HG02884 (cell line): Measurements from ENCODE around the gene CAMTA1.

Experiments used
- ATAC-seq: cut with Tn5 transposase; IDR thresholded peaks from one replicate; pipeline ENCODE4 v1.9.1; 2021; ENCODE audit warnings: mild to moderate bottlenecking, moderate library complexity; ENCODE audit not compliant: unreplicated experiment

Gene CAMTA1

DNA sequence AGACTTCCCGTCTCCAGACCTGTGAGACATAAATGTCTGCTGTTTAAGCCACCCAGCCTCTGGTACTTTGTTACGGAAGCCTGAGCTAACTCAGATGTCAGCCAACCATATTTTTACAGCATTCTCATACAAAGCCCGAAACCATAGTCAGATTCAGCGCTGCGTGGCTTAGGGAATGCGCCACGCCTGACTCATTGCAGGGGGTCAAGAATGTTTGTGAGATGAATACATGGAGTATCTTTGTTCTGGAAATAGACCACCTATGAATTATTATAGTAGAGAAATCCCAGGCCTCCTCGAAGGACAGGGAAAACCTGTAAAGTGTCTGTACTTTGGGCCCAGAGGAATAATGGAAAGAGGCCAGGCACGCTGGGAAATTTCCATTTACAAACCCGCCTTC is 434.8 kb downstream of the CAMTA1 start:
- no peak for ATAC-seq

DNA sequence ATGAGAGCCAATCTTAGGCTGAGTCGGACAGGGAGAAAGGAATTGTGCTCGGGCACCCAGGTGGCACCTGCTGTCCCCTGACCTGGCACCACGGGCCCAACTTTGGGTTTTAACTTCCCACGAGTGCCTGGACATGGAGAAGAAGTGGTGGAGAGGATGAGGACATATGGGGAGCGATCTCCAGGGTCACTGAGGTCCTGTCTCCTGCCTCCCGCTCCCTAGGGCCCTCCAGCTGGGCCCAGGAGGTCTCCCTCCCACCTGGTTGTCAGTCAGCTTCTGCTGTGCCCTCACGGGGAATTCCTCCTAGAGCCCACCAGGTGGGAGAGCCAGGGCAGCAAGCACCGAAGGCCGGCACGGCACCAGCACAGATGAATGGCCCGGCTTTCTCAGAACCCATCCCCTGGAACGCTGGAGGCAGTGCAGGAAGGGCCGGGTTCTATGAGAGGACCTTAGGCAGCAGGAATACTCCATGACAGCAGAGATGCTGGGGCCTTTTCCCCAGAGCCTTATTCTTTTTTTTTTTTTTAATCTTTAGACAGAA is 435.5 kb downstream of the CAMTA1 start:
- no peak for ATAC-seq

DNA sequence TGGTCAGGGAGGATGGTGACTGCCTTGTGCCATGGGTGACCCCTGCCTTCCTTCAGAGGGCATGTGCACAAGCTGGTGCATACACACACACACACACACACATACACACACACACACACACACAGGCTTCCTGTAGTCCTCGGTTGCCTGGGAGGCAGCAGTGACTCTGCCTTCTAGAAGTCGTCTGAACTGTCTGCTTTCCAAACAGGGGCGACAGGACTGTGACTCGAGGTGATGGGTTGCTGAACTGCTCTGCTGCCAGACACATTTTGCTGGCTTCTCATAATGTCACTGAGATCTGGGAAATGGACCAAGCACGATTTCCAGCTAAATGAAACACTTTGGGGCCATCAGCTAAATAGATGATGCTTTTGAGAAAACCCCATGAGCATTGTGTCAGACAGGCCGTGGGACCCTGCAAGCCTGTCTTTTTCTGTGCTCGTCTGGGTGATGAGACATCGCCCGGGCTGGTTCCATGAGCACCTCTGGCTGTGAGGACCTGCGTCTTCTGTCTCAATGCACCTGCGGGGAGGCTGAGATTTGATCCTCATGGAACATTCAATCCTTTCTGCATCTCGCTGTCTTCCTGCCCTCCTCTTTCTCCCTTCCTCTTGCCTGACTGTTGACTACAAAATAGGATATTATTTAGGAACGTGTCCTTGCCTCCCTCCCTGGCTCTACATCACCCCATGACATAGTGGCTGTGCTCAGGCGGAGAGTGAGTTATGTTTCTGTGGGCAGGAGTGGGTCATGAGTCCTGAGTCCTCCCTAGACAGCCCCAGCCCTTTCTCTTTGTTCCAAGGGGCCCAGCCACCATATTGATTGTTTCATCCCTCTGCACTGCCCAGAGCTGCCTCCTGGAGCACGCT is 436.8 kb downstream of the CAMTA1 start:
- ATAC-seq, result no peak

DNA sequence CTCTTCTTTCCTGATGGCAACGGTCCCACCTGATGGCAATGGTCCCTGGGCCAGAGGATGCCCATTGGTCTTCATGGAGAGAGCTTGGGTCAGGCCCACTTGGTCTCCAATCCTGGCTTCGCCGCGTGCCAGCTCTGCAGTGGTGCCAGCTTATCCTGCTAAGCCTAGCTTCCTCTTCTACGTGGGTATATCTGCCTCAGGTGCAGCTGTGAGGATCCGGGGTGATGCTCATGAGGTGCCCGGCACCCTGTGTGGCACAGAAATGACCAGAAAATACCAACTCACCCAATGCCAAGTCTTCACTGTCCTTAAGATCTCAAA is 437.4 kb downstream of the CAMTA1 start:
- ATAC-seq, result no peak

DNA sequence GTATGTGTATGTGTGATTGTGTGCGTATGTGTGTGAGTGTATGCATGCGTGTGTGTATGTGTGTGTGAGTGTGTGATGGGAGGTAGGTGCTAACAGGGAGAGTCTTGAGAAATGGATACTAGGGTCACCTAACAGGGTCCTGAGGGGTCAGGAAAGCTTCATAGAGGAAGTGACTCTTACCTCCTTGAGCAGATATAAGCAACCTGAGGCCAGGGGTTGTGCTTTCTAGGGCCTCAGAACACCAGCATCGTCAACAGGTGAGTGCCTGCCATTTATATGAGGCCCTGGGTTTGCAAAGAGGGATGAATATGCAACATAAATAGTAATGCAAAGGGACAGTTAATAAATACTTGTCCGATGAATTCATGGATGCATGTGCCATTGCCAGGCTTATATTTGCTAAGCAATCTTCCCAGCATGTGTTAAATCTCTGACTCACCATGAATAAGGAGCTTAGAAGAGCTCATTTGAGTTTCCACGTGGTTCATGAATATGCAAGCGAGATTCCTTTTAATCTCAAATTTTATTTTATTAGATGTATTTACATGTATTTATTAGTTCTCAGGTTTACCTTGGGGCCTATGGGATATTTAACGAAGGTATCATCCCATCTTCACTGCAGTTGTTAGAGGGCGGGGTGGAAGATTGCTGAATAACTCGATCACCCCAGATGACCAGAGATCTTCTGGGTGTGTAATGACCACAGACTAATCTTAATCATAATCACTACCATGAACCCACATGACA is 438.3 kb downstream of the CAMTA1 start:
- no peak for ATAC-seq

DNA sequence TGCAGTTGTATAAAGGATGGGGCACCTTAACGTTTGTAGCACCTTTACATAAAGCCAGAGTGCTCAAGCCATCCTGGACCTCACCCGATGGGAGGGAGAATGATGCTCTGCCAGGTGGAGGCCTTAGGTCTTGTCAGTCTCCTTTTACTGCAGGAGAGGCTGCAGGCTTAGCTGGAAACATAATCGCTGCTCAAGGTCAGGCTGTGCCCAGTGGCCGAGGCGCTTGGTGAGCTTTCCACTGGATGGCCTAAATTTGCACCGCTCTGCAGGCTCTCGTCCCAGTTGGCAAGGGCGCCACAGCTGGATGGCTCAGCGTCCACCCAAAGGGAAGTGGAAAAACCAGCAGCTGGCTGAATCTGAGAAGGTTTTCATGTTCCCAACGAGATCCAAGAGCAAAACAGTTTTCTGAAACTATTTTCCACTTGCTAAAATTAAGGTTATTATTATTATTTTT is 438.9 kb downstream of the CAMTA1 start:
- no peak for ATAC-seq

DNA sequence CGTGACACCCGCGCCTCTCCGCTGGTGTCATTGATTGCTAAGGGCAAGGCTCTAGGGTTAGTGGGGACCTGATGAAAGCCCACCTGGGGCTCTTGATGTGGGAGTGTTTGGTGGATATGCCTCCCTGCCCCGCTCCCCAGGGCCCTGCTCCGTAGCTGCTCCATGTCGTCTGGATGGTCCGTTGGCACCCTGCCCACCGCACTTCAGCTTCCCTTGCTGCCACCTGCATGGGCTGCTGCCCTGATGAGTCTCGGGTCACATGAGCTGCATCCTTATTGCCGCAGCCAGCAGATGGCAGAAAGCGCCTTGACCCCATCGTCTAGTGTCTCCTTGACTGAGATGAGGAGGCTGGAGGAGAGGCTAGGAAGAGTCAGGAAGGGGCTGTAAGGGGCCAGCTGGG is 439.4 kb downstream of the CAMTA1 start:
- ATAC-seq, result no peak

DNA sequence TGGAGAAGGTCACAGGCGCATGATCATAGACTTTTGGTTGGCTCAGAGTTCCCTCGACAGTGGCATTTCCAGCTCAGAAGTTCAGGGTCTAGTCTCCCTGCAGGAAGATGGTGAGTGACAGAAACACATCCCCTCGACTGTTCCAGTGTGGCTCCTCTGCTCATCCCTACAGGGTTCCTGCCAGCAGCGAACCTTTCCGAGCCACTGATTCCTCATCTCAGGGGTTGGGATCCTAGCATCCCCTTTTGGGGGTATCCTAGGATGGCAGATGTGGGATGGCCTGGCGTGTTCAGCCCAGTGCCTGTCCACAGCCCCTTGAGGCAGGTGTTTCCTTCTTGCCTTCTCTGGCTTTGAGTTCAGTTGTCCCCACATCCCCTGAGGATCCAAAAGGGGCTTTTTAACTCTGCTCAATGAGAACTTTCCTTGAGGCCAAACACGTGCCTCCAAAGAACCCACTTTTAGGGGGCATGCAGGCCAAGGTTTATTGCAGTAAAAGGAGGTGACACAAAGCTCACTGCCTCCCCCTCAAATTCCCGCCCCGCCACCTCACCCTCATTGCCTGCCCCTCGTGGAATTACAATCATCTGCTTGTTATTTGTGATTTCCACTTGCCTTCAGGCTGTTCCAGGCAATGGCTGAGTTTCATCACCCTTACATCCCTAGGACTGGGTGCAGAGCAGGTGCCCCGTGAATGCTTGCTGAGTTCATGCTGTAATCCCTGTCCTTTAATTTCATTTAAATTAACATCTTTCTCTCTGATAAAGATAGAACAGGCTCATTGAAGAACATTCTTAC is 440.7 kb downstream of the CAMTA1 start:
- no peak for ATAC-seq

DNA sequence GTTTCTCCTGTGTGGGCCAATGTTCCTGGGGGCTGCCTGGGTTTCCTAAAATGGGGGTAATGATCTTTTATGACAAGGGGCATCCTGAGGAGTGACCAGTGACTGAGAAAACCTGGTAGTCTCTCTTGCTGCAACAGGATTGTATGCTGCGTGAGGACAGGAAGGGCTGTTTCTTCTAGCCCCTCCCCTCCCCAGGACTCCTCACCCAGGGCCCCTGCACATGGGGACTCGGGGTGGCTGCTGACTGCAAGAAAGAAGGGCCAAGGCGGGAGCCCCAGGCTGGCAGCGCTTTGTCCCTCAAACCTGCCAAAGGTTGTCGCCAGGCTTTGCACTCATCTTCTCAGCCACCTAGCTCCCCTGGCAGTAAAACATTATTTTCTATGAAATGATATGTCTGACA is 442.4 kb downstream of the CAMTA1 start:
- ATAC-seq, result no peak

DNA sequence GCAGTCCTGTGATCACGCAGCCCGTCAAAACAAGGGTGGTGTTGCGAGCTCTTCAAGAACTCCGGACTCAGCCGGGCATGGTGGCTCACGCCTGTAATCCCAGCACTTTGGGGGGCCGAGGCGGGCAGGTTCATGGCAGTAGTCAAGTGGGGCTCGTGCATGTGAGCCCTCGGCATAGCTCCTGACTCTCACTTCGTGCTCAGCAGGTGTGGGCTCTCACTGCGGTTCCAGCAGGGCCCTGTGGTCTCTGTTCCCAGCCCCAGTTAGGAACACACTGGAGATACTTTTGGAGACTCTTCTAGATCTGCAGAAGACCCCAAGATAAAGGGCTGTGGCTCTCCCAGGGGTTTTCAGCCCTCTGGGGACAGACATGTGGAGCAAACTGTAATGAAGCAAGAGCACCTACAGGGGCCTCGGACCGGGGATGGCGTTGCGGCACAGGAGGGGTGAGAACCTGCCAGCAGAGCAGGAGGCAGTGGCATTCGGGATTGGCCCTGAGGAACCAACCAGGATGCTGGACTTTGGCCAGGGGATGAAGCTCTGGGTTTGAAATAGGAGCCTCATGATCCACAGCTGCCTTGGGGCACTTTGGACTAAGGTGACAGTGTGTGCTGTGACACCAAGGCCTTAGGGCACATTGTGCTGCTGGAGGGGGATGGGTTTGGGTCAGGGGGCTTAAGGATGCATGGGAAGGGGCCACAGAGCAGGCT is 443.2 kb downstream of the CAMTA1 start:
- ATAC-seq, result no peak

DNA sequence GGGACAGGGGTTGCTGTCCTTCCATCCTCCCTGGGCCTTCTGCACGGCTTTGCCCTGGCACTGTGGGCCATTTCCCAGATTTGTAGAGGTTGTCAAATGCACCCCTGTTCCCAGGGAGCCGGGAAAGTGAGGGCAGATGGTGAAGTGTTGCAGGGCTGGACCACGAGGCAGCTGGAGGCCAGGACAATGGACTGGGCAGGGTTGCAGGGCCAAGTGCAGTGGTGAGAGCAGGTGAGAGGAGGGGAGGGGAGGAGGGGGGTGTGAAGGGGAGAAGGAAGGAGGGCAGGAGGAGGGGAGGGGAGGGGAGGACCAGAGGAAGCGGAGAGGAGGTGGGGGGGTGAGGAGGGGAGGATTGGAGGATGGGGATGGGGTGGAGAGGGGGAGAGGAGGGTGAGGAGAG is 443.9 kb downstream of the CAMTA1 start:
- no peak for ATAC-seq

DNA sequence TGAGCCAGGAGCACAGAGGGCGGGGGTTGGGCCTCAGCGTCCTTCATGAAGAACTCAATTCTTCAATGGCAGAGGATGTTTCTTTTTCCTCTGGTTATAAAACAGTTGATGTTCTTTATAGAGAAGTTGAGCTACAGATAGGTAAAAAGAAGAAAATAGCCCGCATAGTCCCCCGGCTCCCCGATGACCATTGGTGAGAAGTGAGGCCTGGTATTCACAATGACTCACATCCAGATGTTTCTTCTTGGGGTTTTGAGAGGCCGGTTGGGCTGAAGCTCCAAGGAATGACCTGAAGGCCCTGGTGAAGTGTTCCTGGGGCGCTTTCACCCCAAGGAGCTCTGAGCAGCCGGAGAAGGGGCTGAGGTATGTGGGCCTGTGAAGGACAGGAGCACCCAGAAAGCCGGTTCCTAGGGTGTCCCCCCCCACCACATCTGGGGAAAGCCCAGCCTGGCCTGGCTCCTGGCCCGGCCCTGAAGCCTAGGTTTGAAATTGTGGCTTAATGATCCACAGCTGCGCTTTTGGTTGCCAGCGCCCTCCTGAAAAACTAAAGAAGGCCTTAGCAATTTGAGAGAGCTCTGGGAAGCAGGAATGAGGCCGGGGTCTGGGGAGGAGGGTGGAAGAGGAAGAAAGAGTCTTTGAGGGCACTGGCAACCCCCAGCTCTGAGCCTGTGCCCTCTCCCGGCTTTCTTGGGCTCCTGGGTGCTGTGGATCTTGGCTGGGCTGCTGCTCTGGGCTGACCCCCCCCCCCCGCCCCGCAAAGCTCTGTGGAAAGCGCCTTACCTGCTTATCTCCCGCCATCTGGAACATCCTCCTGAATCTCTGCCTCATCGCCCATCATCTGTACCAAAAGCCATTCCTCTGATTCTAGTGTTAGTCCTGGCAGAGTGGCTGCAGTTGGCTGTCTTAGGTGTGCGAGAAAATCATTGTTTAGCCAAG is 444.7 kb downstream of the CAMTA1 start:
- no peak for ATAC-seq

DNA sequence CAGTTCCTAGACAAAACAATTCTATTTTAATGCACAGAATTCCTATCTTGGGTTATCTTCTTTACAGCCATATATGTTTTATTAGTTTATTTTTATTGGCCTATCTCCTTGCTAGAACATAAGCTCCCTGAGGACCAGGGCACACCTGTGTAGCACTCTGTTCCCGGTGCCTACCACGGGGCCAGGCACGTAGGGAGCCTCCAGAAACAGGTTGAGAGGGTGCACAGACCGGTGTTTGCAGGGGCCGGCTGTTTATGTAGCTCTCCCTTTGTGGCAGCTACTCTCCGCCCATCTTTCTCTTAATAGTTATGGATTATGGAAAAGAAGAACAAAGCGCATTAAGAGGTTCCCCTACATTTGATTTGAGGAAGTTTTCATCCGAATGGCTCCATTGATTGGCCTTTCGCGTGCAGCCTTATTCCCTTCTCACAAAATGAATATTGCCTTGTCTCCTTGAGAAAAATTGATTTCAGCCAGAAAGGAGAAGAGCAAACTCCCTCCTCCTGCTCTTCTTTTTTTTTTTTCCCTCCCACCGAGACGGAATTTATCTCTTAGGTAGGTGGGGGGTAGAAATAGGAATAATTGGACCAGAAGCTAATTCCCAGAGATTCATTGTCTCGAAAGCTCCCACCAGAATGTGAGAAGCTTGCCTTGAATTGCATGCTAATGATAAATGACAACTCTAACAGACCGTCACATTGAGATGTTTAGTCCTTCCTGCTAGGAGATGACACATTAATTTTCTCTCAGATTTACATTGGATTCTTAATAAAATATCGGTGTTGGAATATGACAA is 447.4 kb downstream of the CAMTA1 start:
- ATAC-seq, result no peak

DNA sequence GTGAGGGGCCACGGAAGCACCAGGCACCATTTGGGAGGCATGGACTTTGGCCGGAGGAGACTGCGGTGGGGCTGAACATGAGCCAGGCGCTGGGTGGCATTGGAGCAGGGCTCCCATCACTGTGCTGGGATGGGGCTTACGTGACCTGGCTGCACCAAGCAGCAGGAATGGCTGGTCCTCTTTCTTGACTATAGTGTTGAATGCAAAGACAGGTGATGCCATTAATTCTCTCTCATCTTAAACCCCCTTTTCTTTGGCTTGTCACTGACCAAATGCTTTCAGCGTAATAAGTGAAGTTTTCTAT is 447.9 kb downstream of the CAMTA1 start:
- no peak for ATAC-seq

DNA sequence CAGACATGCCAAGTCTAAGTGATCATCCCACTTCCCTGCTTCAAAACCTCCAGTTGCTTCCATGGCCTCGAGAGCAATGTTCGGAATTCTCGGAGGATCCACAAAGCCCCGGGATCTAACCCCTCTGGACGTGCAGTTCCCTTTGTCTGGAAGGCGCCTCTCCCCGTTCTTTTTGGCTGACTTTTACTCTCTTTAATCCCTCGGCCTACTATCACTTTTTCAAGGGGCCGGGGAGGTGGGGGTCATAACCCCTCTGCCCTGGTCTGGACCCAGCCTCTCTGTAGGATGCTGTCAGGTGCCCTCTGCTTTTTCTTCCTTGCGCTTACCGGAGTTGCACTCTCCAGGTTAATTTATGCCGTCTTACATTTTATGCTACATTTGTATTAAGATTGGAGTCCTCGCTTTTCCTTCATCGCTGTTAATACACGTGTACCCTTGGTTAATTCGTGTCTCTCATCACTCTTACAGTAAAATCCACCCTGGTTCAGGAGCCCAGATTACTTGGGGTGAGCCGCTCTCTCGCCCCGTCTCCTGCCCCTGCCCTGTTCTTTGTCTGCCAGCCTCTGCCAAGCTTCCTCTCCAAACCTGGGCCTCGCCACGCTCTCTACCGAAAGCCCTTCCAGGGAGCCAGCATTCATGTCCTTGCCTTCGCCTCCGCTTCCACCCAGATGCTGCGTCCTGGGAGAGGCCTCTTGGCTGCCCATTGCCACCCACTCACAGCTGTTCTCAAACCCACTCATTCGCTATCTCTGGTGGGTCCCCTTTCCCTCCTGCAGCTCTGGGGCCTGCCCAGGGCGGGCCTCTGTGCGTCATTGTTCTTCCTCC is 448.6 kb downstream of the CAMTA1 start:
- ATAC-seq, result no peak

DNA sequence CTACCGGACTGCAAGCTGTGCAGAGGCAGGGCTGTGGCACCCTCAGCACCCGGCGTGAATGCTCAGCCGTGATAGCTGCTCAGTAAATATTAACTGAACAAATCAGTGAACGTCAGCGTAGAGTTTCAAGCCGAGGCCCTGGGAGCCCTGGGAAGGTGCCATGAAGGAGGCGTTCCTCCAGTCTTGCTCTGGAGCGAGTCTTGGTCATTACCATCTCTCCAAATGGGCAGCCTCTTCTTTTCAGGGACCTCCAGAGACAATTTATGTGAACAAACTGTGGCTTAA is 449.2 kb downstream of the CAMTA1 start:
- ATAC-seq, result no peak

DNA sequence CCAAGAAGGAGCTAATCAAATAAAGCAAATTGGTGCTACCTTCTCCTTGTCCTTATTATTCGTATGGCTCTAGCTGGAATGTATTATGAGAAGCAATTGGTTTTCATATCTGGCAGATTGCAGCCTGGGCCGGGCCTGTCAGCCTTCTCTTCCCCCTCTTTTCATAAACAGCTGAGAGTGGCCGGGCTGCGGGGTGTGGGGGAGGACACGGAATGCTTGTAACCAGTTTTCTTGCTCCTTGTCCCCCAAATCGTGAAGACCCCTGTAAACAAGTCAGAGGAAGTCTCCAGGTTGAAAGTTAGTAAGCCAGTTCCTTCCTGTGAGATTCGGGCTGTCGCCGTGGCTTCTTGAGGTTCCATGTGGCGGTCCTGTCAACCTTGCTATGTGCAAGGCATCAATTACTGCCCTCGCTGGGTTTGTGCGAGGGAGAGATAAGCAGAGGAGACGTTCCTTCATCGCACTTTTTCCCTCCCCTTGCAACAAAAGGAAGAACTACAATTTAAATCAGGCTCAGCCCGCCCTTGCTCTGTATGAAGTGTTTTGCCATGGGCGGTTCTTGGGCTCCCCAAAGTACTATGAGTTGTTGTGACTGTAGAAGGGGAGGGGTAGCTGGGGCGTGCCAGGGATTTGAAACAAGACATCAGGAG is 450.7 kb downstream of the CAMTA1 start:
- no peak for ATAC-seq
